GM19438 (cell line): Measurements from ENCODE around the gene PDE6H.

Experiments used
- ATAC-seq: cut with Tn5 transposase; IDR thresholded peaks from one replicate; pipeline ENCODE4 v1.9.1; 2021; ENCODE audit warnings: low read depth; ENCODE audit not compliant: unreplicated experiment

PDE6H gene

DNA sequence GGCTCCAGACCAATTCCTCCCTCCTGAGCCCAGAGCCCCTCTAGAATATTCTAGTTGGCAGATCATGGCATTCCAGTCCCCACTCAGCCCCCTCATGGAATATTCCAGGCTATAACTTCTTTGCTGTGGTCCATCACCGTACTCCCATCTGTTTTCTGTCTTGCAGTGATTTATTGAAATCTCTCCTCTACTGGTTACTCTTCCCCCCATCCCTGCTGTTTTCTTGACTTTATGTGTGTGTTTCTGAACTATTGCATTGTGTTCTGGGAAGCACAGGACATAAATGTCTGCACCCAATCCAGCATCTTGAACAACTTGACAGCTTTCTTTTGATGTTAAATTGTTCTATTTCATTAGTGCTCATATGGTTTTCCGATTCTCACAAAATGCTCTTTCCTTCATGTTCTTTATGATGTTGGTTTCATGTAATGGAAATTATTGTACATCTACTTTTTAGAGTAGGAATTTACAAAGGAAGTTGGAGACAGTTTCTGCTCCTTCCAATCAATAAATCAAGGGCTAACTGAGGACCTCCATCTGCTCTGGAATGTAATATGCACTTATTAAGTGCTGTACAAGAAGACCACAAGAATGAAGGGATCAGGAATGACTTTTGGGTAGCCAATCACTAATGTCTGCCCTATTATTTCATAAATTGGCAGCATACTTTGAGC, 26.3 kb downstream of the PDE6H start:
- ATAC-seq, result no peak

DNA sequence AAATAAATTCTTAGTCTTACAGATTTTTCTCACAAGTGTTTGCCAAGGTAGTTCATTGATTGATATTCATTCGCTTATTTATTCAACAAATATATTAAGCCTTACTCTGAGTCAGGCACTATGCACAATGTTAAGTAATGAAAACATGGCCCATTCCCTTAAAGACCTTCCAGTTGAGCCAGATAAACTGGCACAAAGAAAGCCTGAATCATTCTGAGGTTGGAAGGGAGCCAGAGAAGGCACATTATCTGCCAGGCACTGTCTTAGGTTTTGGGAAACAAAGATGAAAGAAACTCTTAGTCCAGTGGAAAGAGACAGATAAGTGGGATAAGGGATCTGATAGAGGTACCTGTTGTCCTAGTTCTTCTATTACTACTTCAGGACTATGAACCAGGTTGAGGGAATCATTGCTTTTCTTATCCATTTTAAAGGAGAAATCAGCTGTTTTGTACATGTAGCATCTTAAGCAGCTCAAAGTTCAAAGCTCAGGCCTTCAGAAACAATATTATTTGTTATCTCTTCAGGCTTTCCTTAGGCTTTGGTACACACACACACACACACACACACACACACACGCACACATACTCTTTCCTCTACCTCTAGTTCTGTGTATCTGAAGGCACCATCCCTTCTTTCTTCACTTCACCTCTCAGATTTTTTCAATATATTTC, 27.0 kb downstream of the PDE6H start:
- ATAC-seq, result no peak

DNA sequence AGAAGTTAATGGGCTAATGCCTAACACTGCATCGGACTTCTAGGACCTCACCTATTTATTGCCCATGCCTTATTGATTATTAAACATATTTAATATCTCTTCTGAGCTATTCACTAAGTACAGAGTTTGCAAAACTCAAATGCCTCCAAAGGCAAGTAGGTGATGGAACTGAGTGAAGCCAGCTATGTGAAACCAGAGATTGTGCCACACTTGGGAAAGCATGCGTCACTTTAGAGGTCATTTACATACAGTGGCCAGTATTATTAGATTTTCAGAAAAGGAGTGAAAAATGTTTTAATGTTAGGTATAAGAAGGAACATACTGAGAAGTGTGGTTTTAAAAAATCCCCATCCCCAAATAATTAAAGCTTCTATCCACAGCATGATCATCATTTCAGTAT, 27.7 kb downstream of the PDE6H start:
- no peak for ATAC-seq

DNA sequence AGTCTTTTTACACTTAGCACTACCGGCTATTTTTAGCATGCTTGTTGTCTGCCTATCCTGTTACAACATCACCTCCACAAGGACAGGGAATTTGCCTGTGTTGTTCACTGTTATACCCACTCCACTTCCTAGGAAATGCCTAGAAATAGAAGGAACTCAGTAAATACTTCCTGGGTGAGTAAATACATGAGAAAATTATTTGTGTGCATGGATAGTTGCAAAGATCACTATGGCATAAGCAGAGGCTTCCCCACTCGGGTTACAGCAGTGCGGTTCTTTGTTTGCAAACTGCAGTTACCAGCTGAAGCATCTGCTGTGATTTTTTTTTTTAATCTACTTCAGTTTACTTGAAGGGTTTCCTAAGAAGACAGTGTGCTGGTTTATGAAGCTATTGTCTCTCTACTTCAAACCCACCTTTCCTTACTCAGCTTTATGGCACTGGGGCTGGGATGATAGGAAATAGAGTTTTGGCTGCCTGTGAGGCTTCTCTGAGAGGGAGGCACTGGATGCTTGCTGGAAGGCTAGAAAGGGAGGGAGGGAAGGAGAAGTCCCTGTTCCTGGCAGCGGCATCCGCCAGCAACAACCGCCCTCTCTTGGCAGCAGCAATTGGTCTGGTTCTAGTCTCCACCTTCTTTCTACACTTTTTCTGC, 29.0 kb downstream of the PDE6H start:
- no peak for ATAC-seq

DNA sequence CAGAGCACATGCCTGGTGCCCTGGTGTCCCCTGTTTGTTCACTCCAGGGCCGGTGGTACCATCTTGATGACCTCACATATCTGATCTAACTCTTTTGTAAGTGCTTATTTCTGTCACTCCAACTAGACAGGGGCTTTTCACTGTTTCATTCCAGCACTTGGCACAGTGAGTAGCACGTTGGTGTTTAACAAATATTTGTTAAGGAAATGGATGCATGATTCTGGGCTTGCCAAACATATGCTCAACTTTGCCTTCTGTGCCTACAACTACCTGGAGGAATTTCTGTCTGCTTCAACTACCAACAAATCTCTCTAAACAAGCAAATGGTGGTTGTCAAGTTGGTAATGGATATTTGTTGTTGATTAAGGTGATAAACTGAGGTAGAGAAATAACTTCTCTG, 31.6 kb downstream of the PDE6H start:
- no peak for ATAC-seq

DNA sequence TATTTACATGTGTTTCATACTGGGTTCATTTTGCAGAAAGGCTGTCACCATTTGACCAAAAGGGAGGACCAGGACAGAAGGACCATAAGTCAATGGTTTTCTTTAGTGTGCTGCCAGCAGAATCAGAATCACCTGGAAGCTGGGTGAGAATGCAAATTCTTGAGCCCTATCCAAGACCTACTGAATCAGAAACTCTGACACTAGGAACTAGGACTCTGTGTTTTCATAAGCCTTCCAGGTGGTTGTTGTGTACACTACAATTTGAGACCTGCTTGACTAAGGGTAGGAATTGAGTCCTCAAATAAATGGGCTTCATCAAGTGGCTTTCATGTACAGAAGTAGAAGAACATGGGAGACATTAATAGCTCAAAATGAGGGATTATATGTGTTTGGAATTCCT, 32.2 kb downstream of the PDE6H start:
- no peak for ATAC-seq

DNA sequence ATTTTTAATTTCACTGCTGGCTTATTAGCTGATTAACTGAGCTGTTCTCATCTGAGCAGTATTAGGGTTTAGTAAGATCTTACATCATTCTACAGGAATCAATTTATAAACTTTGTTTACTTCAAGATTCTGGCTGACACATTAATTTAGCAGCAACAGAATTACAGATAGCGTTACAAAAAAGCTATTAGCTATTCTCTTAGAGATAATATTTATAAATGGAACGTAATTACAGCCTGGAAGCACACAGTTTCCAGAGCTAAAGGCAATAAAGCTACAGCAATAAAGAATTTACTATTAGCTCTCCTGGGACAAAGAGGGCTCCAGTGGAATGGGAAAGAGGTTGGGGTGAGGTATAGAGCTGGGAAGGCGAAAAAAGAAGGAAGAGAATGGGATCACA, 34.7 kb downstream of the PDE6H start:
- ATAC-seq, result no peak

DNA sequence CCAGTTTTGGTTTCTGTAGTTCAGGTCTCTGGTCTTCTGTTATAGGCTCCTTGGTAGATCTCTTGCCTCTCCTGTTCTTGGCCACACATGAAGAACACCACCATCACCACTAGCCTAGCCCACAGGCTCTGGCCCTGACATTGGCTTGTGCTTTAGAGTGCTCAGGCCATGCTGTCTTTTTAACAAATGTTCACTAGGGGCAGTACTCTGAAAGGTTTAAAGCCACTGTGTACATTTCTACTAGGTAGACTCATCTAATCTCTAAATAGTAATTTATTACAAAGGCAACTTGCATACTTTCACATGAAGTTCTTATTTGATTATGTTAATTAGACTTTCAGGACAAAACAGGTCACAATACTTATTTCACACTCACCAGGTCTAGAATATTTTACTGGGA, 38.3 kb downstream of the PDE6H start:
- no peak for ATAC-seq

DNA sequence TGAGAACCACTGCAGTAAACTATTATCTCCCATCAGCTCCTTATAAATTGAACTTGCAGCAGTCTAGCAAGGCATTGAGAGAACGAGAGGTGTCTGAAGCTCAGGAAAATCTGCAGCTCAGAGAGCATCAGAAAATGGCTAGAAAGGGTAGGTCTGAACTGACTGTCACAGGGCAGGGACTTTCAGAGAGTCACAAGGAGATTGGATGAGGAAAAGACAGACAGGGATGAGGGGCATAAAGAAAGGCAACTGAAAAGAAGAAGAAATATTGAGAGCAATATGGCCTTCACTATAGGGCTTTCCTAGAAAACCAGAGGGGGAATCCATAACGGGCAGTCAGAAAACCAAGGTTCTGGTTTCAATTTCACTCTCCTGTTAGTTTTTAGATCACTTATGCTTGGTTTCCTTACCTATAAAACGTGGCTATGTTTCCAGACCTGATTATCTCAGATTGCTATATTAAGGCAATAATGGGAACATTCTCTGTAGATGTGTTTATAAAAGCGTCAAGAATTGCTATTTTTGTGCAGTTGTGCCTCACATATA, 40.9 kb downstream of the PDE6H start:
- ATAC-seq, result no peak

DNA sequence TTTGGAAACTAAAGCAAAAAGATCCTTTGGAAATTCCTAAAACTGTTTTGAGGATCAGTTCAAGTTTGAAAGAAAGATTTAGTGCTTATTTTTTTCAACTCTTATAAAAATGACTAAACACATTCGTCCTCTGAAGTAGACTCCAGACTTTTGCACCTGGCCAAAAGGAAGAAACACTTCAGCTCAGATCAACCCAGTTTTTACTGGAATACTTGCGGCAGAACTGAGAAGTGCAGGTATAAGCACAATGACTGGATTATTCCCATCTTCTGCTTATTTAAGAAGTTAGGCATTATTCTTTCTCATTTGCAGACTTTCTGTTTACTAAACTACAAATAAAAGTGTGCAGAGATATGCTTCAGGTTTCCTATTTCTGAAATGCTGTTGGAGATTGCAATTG, 41.9 kb downstream of the PDE6H start:
- no peak for ATAC-seq

DNA sequence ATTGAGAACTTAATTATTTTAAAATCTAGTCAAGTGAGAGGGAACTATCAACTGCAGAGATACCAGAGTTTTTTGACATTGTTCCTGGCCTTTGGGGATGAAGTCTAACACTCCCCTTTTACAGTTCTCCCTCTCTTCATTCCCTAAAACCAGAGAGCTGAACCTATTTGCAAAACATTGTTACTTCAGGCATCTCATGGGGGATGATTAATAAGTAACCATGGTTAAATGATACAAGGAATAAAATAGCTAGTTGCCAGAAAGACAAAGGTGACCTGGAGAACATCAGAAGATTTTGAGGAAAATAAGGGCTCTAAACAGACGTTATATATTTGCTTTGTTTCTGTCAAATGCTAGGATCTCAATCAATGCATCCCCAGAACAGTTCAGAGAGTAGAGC, 42.3 kb downstream of the PDE6H start:
- ATAC-seq, result no peak

DNA sequence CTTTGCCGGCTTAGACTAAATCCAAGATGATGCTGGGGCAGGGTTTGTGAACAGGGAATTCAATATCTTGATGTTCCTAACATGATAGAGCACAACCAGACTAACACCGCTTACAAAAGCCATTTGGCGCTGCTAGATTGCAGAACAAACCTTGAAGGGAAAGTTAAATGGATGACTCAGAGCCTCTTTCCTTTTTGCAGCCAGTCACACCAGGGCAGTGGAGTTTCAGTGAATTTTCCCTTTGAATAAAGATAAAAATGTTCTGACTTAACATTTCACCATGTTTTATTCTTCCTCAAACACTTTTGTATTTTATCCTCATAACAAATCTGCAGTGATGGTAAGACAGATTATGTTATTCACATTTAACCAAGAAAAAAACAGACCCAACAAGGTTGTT, 47.3 kb downstream of the PDE6H start:
- ATAC-seq, result no peak
